H9 (cell line): ENCODE results near the gene DYRK3. TPM values are rescaled to one million over a fixed set of nuclear protein-coding genes. Genes with fewer than 3 reads are reported as not detected.

Experiments
- DNase-seq: peaks from one replicate; pipeline ENCODE4 v3.0.0-alpha.2; 2017
- H2AFZ ChIP-seq: one replicate; pipeline ENCODE4 v1.6.1; 2013; ENCODE audit warnings: mild to moderate bottlenecking, low read length, control low read depth, moderate library complexity
- H2AK5ac ChIP-seq: 2 replicates; pipeline ENCODE4 v1.6.1; 2013; ENCODE audit warnings: low read length, control low read depth, mixed read lengths; ENCODE audit not compliant: insufficient read length
- H2BK120ac ChIP-seq: one replicate; pipeline ENCODE4 v1.6.1; 2013; ENCODE audit warnings: low read depth, mild to moderate bottlenecking, low read length, control low read depth, inconsistent platforms; ENCODE audit not compliant: poor library complexity, severe bottlenecking
- H2BK12ac ChIP-seq: 2 replicates; pipeline ENCODE4 v1.6.1; 2013; ENCODE audit warnings: low read length, control low read depth, mixed read lengths, low read depth; ENCODE audit not compliant: insufficient read length
- H2BK15ac ChIP-seq: 2 replicates; pipeline ENCODE4 v1.6.1; 2013; ENCODE audit warnings: low read depth, low read length, control low read depth
- H2BK20ac ChIP-seq: one replicate; pipeline ENCODE4 v1.6.1; 2013; ENCODE audit warnings: low read depth, mild to moderate bottlenecking, low read length, control low read depth, inconsistent platforms; ENCODE audit not compliant: poor library complexity, severe bottlenecking
- H2BK5ac ChIP-seq: 2 replicates; pipeline ENCODE4 v1.6.1; 2013; ENCODE audit warnings: low read length, control low read depth, mixed read lengths; ENCODE audit not compliant: insufficient read length
- H3K14ac ChIP-seq: 2 replicates; pipeline ENCODE4 v1.6.1; 2013; ENCODE audit warnings: low read length, control low read depth; ENCODE audit not compliant: insufficient read depth
- H3K18ac ChIP-seq: 2 replicates; pipeline ENCODE4 v1.6.1; 2013; ENCODE audit warnings: low read depth, mild to moderate bottlenecking, mixed read lengths, low read length, control low read depth; ENCODE audit not compliant: insufficient read length
- H3K23ac ChIP-seq: 2 replicates; pipeline ENCODE4 v1.6.1; 2013; ENCODE audit warnings: low read length, control low read depth, mixed read lengths, low read depth; ENCODE audit not compliant: insufficient read length
- H3K23me2 ChIP-seq: 2 replicates; pipeline ENCODE4 v1.6.1; 2013; ENCODE audit warnings: low read depth, mild to moderate bottlenecking, mixed read lengths, low read length, control low read depth; ENCODE audit not compliant: insufficient read length, poor library complexity, severe bottlenecking
- H3K27ac ChIP-seq: 2 replicates; pipeline ENCODE4 v1.5.1; 2013; ENCODE audit warnings: low read length, control low read depth, mixed read lengths, low read depth; ENCODE audit not compliant: insufficient read length
- H3K27me3 ChIP-seq: 2 replicates; pipeline ENCODE4 v1.6.1; 2013; ENCODE audit warnings: low read length, control low read depth, inconsistent platforms; ENCODE audit not compliant: insufficient read depth
- H3K4ac ChIP-seq: 2 replicates; pipeline ENCODE4 v1.6.1; 2013; ENCODE audit warnings: low read depth, mild to moderate bottlenecking, control low read depth, inconsistent platforms, low read length, moderate library complexity
- H3K4me1 ChIP-seq: 2 replicates; pipeline ENCODE4 v1.6.1; 2013; ENCODE audit warnings: low read length, control low read depth, inconsistent platforms; ENCODE audit not compliant: insufficient read depth
- H3K4me2 ChIP-seq: 2 replicates; pipeline ENCODE4 v1.6.1; 2013; ENCODE audit warnings: low read length, control low read depth, mixed read lengths; ENCODE audit not compliant: insufficient read length, insufficient read depth
- H3K56ac ChIP-seq: 2 replicates; pipeline ENCODE4 v1.6.1; 2013; ENCODE audit warnings: low read depth, mild to moderate bottlenecking, mixed read lengths, low read length, control low read depth; ENCODE audit not compliant: insufficient read length
- H3K79me1 ChIP-seq: 2 replicates; pipeline ENCODE4 v1.6.1; 2013; ENCODE audit warnings: low read depth, mild to moderate bottlenecking, moderate library complexity, low read length, control low read depth, inconsistent platforms; ENCODE audit not compliant: insufficient read depth, poor library complexity, severe bottlenecking
- H3K79me2 ChIP-seq: 2 replicates; pipeline ENCODE4 v1.6.1; 2013; ENCODE audit warnings: low read length, control low read depth, inconsistent platforms; ENCODE audit not compliant: insufficient read depth
- H3K9ac ChIP-seq: 2 replicates; pipeline ENCODE4 v1.6.1; 2013; ENCODE audit warnings: low read length, control low read depth, mixed read lengths; ENCODE audit not compliant: insufficient read length; ENCODE audit errors: extremely low read depth
- H3K9me3 ChIP-seq: one replicate; pipeline ENCODE4 v1.6.1; 2013; ENCODE audit warnings: low read depth, low read length, inconsistent platforms; ENCODE audit not compliant: control insufficient read depth
- H3T11ph ChIP-seq: one replicate; pipeline ENCODE4 v1.6.1; 2013; ENCODE audit warnings: mild to moderate bottlenecking, low read length, control low read depth, inconsistent platforms
- H4K20me1 ChIP-seq: one replicate; pipeline ENCODE4 v1.6.1; 2013; ENCODE audit not compliant: control insufficient read depth, insufficient read length, insufficient read depth
- H4K5ac ChIP-seq: 2 replicates; pipeline ENCODE4 v1.6.1; 2013; ENCODE audit warnings: low read depth, mild to moderate bottlenecking, mixed read lengths, low read length, control low read depth; ENCODE audit not compliant: insufficient read length
- H4K8ac ChIP-seq: replicated peaks from 2 replicates; pipeline ENCODE4 v1.6.1; 2013; ENCODE audit warnings: low read length, control low read depth, mixed read lengths, low read depth; ENCODE audit not compliant: insufficient read length
- H4K91ac ChIP-seq: 2 replicates; pipeline ENCODE4 v1.6.1; 2013; ENCODE audit warnings: low read depth, mild to moderate bottlenecking, moderate library complexity, mixed read lengths, low read length, control low read depth; ENCODE audit not compliant: insufficient read length
- H3K27ac Mint-ChIP-seq, 3 experiments: 2 replicates in 2 of 3; 3 replicates in 1 of 3; pipeline ENCODE4 v1.8.0; 2020 to 2021; ENCODE audit warnings: mixed read lengths in 3 of 3, mild to moderate bottlenecking in 1 of 3, moderate library complexity in 1 of 3
- H3K27me3 Mint-ChIP-seq: 2 replicates; pipeline ENCODE4 v1.8.0; 2021; ENCODE audit warnings: low read depth, mild to moderate bottlenecking, moderate library complexity, mixed read lengths
- H3K36me3 Mint-ChIP-seq, 3 experiments: 2 replicates in 2 of 3; 3 replicates in 1 of 3; pipeline ENCODE4 v1.8.0; 2020 to 2021; ENCODE audit warnings: low read depth in 3 of 3, mixed read lengths in 3 of 3; ENCODE audit not compliant: insufficient read depth in 1 of 3
- H3K4me1 Mint-ChIP-seq, 2 experiments: 2 replicates each; pipeline ENCODE4 v1.8.0; 2020; ENCODE audit warnings: mixed read lengths in 2 of 2
- H3K4me3 Mint-ChIP-seq, 2 experiments: 2 replicates in 1 of 2; 3 replicates in 1 of 2; pipeline ENCODE4 v1.8.0; 2020 to 2021; ENCODE audit warnings: mild to moderate bottlenecking in 2 of 2, mixed read lengths in 2 of 2, moderate library complexity in 1 of 2
- H3K9me3 Mint-ChIP-seq, 2 experiments: 2 replicates in 1 of 2; 3 replicates in 1 of 2; pipeline ENCODE4 v1.8.0; 2020; ENCODE audit warnings: mild to moderate bottlenecking in 2 of 2, mixed read lengths in 2 of 2, moderate library complexity in 1 of 2
- WGBS: extraction: QIAGEN DNeasy Blood & Tissue Kit; methylation state at CpG from one replicate; pipeline ENCODE4 v1.1.7; 2013; ENCODE audit warnings: missing lambda C conversion rate, low lambda C conversion rate, mixed read lengths; ENCODE audit not compliant: insufficient read length; ENCODE audit errors: extremely low coverage; 5-methylcytosine and 5-hydroxymethylcytosine counted together
- total RNA-seq: library from RNA; stranded (reverse); gene quantifications from 2 replicates; pipeline ENCODE4 v1.2.1, GENCODE V29; 2021
- TF ChIP-seq, protein P1 (sequence below): fragments of 200-600 bp; sonication (generic); conservative IDR thresholded peaks from 3 replicates; pipeline ENCODE4 v1.8.0; 2021; ENCODE audit warnings: antibody characterized with exemption, mild to moderate bottlenecking

The DYRK3 gene
- total RNA-seq, 1 experiment from 2014 or later = 4.7 TPM

DNA sequence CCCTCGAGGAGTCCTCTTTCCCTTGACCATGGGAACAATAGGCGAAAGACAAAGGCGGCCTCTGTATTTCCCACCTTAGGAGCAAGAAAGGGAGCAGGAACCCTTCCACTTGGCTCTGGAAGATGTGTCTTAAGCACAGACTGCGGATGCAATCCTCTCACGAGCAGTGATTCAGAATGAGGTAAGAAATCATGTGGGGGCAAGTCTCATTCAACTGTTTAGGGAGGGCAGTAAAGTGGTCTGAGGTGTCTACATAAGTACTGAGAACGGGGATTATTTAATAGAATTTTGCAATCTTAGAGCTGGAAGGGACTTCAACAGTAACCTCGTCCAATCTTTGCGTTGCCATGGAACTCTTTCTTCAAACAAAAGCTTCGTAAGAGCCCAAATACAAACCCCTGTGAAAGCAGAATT is 1.6 kb upstream of the DYRK3 start:
- Histone ChIP-seq H3K4me2 (no peak overlapping the region), H3K4me1 (peaks cover 3% of the 10 kb centered on the region; the same call in 1 of the 2 replicates), H3K27me3 (no peaks in the 10 kb centered on the region), H2AK5ac (no peak overlapping the region), H3K79me2 (no peaks in the 10 kb centered on the region), H3K56ac (no peak overlapping the region), H3K18ac (no peak overlapping the region), H3K14ac (no peak overlapping the region), H4K8ac (no peak overlapping the region), H3K79me1 (no peaks in the 10 kb centered on the region), H3K4ac (no peak overlapping the region), H2BK15ac (no peak overlapping the region), H3K23ac (no peak overlapping the region), H4K5ac (no peak overlapping the region), H2AFZ (no peak overlapping the region), H2BK120ac (no peak overlapping the region), H3K23me2 (peaks cover 14% of the 10 kb centered on the region), H3K27ac (no peak overlapping the region), H4K20me1 (no peaks in the 10 kb centered on the region), H2BK12ac (no peak overlapping the region), H4K91ac (no peak overlapping the region), H2BK20ac (no peak overlapping the region), H3T11ph (no peak overlapping the region), H3K9me3 (no peaks in the 10 kb centered on the region), H3K9ac (no peak overlapping the region), H2BK5ac (no peak overlapping the region)
- TF ChIP-seq, protein P1, sequence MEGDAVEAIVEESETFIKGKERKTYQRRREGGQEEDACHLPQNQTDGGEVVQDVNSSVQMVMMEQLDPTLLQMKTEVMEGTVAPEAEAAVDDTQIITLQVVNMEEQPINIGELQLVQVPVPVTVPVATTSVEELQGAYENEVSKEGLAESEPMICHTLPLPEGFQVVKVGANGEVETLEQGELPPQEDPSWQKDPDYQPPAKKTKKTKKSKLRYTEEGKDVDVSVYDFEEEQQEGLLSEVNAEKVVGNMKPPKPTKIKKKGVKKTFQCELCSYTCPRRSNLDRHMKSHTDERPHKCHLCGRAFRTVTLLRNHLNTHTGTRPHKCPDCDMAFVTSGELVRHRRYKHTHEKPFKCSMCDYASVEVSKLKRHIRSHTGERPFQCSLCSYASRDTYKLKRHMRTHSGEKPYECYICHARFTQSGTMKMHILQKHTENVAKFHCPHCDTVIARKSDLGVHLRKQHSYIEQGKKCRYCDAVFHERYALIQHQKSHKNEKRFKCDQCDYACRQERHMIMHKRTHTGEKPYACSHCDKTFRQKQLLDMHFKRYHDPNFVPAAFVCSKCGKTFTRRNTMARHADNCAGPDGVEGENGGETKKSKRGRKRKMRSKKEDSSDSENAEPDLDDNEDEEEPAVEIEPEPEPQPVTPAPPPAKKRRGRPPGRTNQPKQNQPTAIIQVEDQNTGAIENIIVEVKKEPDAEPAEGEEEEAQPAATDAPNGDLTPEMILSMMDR = no peak
- Mint-ChIP-seq H3K27me3 (peaks cover 33% of the 10 kb centered on the region), H3K4me1 (peaks cover 27 to 30% of the 10 kb centered on the region in 2 experiments), H3K27ac (no peak overlapping the region; a peak in 1 of 7 replicates), H3K9me3 (no peaks in the 10 kb centered on the region), H3K36me3 (no peaks in the 10 kb centered on the region), H3K4me3 (no peak overlapping the region)
- DNase-seq = no peak
- no CpG with 5 or more reads among the region's 9 CpGs for WGBS
